Spleen (tissue), 7 donors: Measurements from ENCODE around the gene ZNF682.

Source experiments
- POLR2AphosphoS5 ChIP-seq, 3 donors: sonication (generic); formaldehyde crosslinking; IDR thresholded peaks; one replicate each; pipeline ENCODE4 v1.5.1; 2017; ENCODE audit warnings: antibody characterized with exemption in 3 of 3
- TF ChIP-seq, protein P1 (sequence below), 11 experiments: fragments of 200-600 bp in 7 of 11; fragments of 450-650 bp in 4 of 11; sonication (generic) in 4 of 11; IDR thresholded peaks in 8 of 11; conservative IDR thresholded peaks in 3 of 11; 1 replicate in 7 of 11; 2 replicates in 4 of 11; pipeline versions ENCODE4 v1.4.0 to v1.8.0; 2016 to 2021; ENCODE audit warnings: antibody characterized with exemption in 11 of 11, inconsistent platforms in 4 of 11, mild to moderate bottlenecking in 1 of 11
- donor health status: DM: no; HTN: no; CAD: no; lungs with moderate emphysema.
- donor health status: DM: no; HTN: no; CAD: no.
- donor health status: DM: no; HTN: no; CAD: no.

- TF ChIP-seq, protein P1, sequence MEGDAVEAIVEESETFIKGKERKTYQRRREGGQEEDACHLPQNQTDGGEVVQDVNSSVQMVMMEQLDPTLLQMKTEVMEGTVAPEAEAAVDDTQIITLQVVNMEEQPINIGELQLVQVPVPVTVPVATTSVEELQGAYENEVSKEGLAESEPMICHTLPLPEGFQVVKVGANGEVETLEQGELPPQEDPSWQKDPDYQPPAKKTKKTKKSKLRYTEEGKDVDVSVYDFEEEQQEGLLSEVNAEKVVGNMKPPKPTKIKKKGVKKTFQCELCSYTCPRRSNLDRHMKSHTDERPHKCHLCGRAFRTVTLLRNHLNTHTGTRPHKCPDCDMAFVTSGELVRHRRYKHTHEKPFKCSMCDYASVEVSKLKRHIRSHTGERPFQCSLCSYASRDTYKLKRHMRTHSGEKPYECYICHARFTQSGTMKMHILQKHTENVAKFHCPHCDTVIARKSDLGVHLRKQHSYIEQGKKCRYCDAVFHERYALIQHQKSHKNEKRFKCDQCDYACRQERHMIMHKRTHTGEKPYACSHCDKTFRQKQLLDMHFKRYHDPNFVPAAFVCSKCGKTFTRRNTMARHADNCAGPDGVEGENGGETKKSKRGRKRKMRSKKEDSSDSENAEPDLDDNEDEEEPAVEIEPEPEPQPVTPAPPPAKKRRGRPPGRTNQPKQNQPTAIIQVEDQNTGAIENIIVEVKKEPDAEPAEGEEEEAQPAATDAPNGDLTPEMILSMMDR (IDR thresholded peaks at IDR 0.05 in 8 of 11, conservative IDR thresholded peaks at IDR 0.05 in 3 of 11), result no peak
- TF ChIP-seq POLR2AphosphoS5 (IDR thresholded peaks at IDR 0.05), result peak in 2 of 3 donors; percentile 59 to 67
Observed at GRCh38 chr19:20077791-20078463, 38.6 kb upstream of the ZNF682 start, which contains the start of gene ZNF90.
